HepG2 (cell line): Measurements from ENCODE around the gene LRRC28. TPM values are rescaled to one million over a fixed set of nuclear protein-coding genes. Genes with fewer than 3 reads are reported as not detected.
A peak's percentile ranks its signal among the peaks of the same experiment; 100 is the strongest.

Source experiments
- ARID2 ChIP-seq: sonication (generic); formaldehyde crosslinking; IDR thresholded peaks from 2 replicates; pipeline ENCODE4 v1.8.1; 2022; ENCODE audit warnings: mild to moderate bottlenecking, missing genetic modification reagents, borderline replicate concordance
- FLYWCH1 ChIP-seq: sonication (generic); formaldehyde crosslinking; IDR thresholded peaks from 2 replicates; pipeline ENCODE4 v1.8.1; 2023; ENCODE audit warnings: mild to moderate bottlenecking, missing genetic modification reagents
- FOXK1 ChIP-seq: sonication (generic); formaldehyde crosslinking; IDR thresholded peaks from 2 replicates; pipeline ENCODE4 v1.4.0; 2020; ENCODE audit warnings: low read depth, missing genetic modification reagents, borderline replicate concordance
- HOXA9 ChIP-seq: sonication (generic); formaldehyde crosslinking; IDR thresholded peaks from 2 replicates; pipeline ENCODE4 v1.8.1; 2022; ENCODE audit warnings: missing genetic modification reagents, mild to moderate bottlenecking, moderate library complexity, borderline replicate concordance
- JARID2 ChIP-seq: sonication (generic); formaldehyde crosslinking; IDR thresholded peaks from 2 replicates; pipeline ENCODE4 v1.8.1; 2023; ENCODE audit warnings: missing genetic modification reagents, inconsistent platforms; ENCODE audit not compliant: insufficient replicate concordance
- NCOR1 ChIP-seq: fragments of 200-600 bp; sonication (generic); IDR thresholded peaks from 2 replicates; pipeline ENCODE4 v1.7.0; 2017; ENCODE audit warnings: antibody characterized with exemption, low read length, borderline replicate concordance
- NPAS2 ChIP-seq: sonication (generic); formaldehyde crosslinking; IDR thresholded peaks from 2 replicates; pipeline ENCODE4 v1.8.0; 2022; ENCODE audit warnings: mild to moderate bottlenecking, missing genetic modification reagents, borderline replicate concordance
- RARA ChIP-seq: IDR thresholded peaks from 2 replicates; pipeline ENCODE4 v1.6.1; 2016; ENCODE audit warnings: missing genetic modification reagents, missing compliant biosample characterization
- ZFP1 ChIP-seq: IDR thresholded peaks from 2 replicates; pipeline ENCODE4 v1.6.1; 2016
- ZNF207 ChIP-seq: fragments of 450-650 bp; IDR thresholded peaks from 2 replicates; pipeline ENCODE4 v1.6.1; 2016; ENCODE audit warnings: antibody characterized with exemption, borderline replicate concordance
- ZNF326 ChIP-seq: sonication (generic); formaldehyde crosslinking; IDR thresholded peaks from 2 replicates; pipeline ENCODE4 v1.4.0; 2020; ENCODE audit warnings: missing genetic modification reagents, borderline replicate concordance
- ZNF430 ChIP-seq: sonication (generic); formaldehyde crosslinking; IDR thresholded peaks from 2 replicates; pipeline ENCODE4 v1.9.0; 2021; ENCODE audit warnings: mild to moderate bottlenecking, missing genetic modification reagents
- ZNF746 ChIP-seq: sonication (generic); formaldehyde crosslinking; IDR thresholded peaks from 2 replicates; pipeline ENCODE4 v1.8.0; 2022; ENCODE audit warnings: mild to moderate bottlenecking, missing genetic modification reagents
- ZNF776 ChIP-seq: sonication (generic); formaldehyde crosslinking; IDR thresholded peaks from 2 replicates; pipeline ENCODE4 v1.4.0; 2020; ENCODE audit warnings: mild to moderate bottlenecking, missing genetic modification reagents
- ZNF883 ChIP-seq: sonication (generic); formaldehyde crosslinking; IDR thresholded peaks from 2 replicates; pipeline ENCODE4 v1.5.1; 2020; ENCODE audit warnings: mild to moderate bottlenecking, missing genetic modification reagents; ENCODE audit errors: not compliant biosample characterization
- polyA plus RNA-seq, 8 experiments: library from polyadenylated mRNA; depleted of rRNA in 3 of 8; stranded (reverse) in 7 of 8; unstranded in 1 of 8; fragments of >200 nt; fragmentation: Illumina TruSeq in 4 of 8; extraction: Trizol in 4 of 8; gene quantifications; 2 replicates each; pipeline versions ENCODE4 v1.2.1 to v1.2.3, GENCODE V29; 2011 to 2016; ENCODE audit warnings: low read depth in 4 of 8, missing spikeins in 1 of 8, mixed read lengths in 1 of 8; ENCODE audit not compliant: insufficient read depth in 1 of 8
- total RNA-seq, 5 experiments: library from RNA; depleted of rRNA; stranded (reverse); fragments of >200 nt; fragmentation: Illumina TruSeq; extraction: Trizol; gene quantifications; 2 replicates each; pipeline ENCODE4 v1.2.3, GENCODE V29; 2016; ENCODE audit warnings: low read depth in 1 of 5
- TF ChIP-seq, protein P1 (sequence below): IDR thresholded peaks from 2 replicates; pipeline ENCODE4 v1.6.1; 2018; ENCODE audit warnings: missing genetic modification reagents
- TF ChIP-seq, protein P2 (sequence below): sonication (generic); formaldehyde crosslinking; IDR thresholded peaks from 2 replicates; pipeline ENCODE4 v1.4.0; 2020; ENCODE audit warnings: missing genetic modification reagents
- TF ChIP-seq, protein P3 (sequence below): IDR thresholded peaks from 2 replicates; pipeline ENCODE4 v1.6.1; 2016; ENCODE audit warnings: low read depth, control low read depth
- TF ChIP-seq, protein P4 (sequence below): IDR thresholded peaks from 2 replicates; pipeline ENCODE4 v1.6.1; 2012; ENCODE audit warnings: low read depth, low read length, improper control_type of control experiment
- TF ChIP-seq, protein P5 (sequence below): sonication (generic); formaldehyde crosslinking; conservative IDR thresholded peaks from 2 replicates; pipeline ENCODE4 v1.8.0; 2022; ENCODE audit warnings: low read depth, missing genetic modification reagents

The LRRC28 gene
- total and polyA plus RNA-seq, 2 of the 13 experiments (the other 11 are each of a cell fraction or from before 2014, with no cell fraction given): 17.5 to 21.3 TPM

DNA sequence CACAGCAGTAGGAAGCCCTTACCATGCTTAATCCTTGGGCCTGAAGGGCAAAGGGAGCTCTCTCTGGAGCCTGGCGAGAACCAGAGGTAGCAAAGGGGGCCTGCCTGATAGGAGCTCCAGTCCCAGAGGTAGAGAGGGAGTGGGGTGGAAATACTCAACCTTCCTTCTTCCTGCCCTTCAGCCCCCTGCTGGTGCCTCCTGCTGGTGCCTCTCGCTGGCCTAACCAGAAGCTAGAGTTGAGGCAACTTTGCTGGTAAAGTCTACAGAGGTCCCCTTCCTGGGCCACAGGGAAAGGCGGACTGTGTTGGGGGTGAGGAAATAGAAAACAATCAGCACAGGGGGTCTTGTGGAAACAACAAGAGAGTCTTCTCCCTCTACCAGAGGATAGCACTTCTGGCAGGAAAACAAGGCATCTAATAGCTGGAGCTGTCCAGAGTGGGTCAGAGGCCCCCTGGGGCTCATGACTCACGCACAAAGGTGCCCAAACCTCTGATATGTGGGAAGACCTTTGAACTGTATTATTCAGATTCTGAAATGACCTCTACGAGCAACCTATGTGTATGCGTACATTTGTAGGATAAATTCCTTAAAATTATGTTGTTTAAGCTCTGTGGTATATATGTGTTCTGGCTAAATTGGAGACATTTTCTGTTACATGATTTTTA is 133.9 kb downstream of the LRRC28 start (continued):
- TF ChIP-seq ZNF746 (CRISPR knock-in tag): no peak
- no peak for TF ChIP-seq HOXA9
- TF ChIP-seq JARID2 (CRISPR knock-in tag): no peak
- TF ChIP-seq, protein P1, sequence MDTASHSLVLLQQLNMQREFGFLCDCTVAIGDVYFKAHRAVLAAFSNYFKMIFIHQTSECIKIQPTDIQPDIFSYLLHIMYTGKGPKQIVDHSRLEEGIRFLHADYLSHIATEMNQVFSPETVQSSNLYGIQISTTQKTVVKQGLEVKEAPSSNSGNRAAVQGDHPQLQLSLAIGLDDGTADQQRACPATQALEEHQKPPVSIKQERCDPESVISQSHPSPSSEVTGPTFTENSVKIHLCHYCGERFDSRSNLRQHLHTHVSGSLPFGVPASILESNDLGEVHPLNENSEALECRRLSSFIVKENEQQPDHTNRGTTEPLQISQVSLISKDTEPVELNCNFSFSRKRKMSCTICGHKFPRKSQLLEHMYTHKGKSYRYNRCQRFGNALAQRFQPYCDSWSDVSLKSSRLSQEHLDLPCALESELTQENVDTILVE (CRISPR knock-in tag): no peak
- TF ChIP-seq, protein P2, sequence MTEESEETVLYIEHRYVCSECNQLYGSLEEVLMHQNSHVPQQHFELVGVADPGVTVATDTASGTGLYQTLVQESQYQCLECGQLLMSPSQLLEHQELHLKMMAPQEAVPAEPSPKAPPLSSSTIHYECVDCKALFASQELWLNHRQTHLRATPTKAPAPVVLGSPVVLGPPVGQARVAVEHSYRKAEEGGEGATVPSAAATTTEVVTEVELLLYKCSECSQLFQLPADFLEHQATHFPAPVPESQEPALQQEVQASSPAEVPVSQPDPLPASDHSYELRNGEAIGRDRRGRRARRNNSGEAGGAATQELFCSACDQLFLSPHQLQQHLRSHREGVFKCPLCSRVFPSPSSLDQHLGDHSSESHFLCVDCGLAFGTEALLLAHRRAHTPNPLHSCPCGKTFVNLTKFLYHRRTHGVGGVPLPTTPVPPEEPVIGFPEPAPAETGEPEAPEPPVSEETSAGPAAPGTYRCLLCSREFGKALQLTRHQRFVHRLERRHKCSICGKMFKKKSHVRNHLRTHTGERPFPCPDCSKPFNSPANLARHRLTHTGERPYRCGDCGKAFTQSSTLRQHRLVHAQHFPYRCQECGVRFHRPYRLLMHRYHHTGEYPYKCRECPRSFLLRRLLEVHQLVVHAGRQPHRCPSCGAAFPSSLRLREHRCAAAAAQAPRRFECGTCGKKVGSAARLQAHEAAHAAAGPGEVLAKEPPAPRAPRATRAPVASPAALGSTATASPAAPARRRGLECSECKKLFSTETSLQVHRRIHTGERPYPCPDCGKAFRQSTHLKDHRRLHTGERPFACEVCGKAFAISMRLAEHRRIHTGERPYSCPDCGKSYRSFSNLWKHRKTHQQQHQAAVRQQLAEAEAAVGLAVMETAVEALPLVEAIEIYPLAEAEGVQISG (CRISPR knock-in tag): no peak
- no peak for TF ChIP-seq ZNF207
- TF ChIP-seq FLYWCH1 (CRISPR knock-in tag): no peak
- TF ChIP-seq, protein P3, sequence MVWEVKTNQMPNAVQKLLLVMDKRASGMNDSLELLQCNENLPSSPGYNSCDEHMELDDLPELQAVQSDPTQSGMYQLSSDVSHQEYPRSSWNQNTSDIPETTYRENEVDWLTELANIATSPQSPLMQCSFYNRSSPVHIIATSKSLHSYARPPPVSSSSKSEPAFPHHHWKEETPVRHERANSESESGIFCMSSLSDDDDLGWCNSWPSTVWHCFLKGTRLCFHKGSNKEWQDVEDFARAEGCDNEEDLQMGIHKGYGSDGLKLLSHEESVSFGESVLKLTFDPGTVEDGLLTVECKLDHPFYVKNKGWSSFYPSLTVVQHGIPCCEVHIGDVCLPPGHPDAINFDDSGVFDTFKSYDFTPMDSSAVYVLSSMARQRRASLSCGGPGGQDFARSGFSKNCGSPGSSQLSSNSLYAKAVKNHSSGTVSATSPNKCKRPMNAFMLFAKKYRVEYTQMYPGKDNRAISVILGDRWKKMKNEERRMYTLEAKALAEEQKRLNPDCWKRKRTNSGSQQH (CRISPR knock-in tag): no peak
- no peak for TF ChIP-seq ZNF326
- no peak for TF ChIP-seq ZNF776
- TF ChIP-seq, protein P4, sequence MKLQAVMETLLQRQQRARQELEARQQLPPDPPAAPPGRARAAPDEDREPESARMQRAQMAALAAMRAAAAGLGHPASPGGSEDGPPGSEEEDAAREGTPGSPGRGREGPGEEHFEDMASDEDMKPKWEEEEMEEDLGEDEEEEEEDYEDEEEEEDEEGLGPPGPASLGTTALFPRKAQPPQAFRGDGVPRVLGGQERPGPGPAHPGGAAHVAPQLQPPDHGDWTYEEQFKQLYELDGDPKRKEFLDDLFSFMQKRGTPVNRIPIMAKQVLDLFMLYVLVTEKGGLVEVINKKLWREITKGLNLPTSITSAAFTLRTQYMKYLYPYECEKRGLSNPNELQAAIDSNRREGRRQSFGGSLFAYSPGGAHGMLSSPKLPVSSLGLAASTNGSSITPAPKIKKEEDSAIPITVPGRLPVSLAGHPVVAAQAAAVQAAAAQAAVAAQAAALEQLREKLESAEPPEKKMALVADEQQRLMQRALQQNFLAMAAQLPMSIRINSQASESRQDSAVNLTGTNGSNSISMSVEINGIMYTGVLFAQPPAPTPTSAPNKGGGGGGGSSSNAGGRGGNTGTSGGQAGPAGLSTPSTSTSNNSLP: peak; percentile 36
- TF ChIP-seq ARID2 (CRISPR knock-in tag): no peak
- TF ChIP-seq FOXK1 (CRISPR knock-in tag): no peak; the same call in 1 of the 2 replicates
- no peak for TF ChIP-seq ZNF883
- TF ChIP-seq ZFP1 (CRISPR knock-in tag): no peak
- TF ChIP-seq NCOR1: no peak; the same call in 1 of the 2 replicates
- no peak for TF ChIP-seq ZNF430 (CRISPR knock-in tag)
- peak; percentile 64; the same call in 1 of the 2 replicates for TF ChIP-seq RARA (CRISPR knock-in tag)
- TF ChIP-seq, protein P5, sequence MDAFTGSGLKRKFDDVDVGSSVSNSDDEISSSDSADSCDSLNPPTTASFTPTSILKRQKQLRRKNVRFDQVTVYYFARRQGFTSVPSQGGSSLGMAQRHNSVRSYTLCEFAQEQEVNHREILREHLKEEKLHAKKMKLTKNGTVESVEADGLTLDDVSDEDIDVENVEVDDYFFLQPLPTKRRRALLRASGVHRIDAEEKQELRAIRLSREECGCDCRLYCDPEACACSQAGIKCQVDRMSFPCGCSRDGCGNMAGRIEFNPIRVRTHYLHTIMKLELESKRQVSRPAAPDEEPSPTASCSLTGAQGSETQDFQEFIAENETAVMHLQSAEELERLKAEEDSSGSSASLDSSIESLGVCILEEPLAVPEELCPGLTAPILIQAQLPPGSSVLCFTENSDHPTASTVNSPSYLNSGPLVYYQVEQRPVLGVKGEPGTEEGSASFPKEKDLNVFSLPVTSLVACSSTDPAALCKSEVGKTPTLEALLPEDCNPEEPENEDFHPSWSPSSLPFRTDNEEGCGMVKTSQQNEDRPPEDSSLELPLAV (CRISPR knock-in tag): no peak
- TF ChIP-seq NPAS2 (CRISPR knock-in tag): no peak
